ENCODE results near the gene FANCM.

DNA sequence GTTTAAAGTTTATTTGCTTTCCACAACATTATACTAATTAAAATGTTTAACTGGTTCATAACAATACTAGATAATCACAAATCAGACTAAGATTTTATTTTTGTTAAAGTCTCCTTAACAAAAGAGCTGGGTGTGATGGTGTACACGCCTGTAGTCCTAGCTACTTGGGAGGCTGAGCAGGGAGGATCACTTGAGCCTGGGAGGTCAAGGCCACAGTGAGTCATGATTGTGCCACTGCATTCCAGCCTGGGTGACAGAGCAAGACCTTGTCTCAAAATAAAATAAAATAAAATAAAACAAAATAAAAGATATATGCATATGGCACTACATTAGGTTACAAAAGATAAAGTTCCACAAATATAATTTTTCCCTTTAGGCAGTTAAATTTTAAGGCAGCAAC is 111.7 kb downstream of the FANCM start:
- TF ChIP-seq FOS (IDR thresholded peaks at IDR 0.05; ENCODE audit: borderline replicate concordance, insufficient read depth, low read length) (no peak), POLR2A (IDR thresholded peaks at IDR 0.05; ENCODE audit: low read depth, low read length) (no peak), POLR2AphosphoS5 (IDR thresholded peaks at IDR 0.05; ENCODE audit: insufficient read depth, low read depth, low read length) (no peak), EZH2 (IDR thresholded peaks at IDR 0.05; ENCODE audit: borderline replicate concordance, low read depth, low read length, severe bottlenecking) (no peak)
- TF ChIP-seq, protein P1, sequence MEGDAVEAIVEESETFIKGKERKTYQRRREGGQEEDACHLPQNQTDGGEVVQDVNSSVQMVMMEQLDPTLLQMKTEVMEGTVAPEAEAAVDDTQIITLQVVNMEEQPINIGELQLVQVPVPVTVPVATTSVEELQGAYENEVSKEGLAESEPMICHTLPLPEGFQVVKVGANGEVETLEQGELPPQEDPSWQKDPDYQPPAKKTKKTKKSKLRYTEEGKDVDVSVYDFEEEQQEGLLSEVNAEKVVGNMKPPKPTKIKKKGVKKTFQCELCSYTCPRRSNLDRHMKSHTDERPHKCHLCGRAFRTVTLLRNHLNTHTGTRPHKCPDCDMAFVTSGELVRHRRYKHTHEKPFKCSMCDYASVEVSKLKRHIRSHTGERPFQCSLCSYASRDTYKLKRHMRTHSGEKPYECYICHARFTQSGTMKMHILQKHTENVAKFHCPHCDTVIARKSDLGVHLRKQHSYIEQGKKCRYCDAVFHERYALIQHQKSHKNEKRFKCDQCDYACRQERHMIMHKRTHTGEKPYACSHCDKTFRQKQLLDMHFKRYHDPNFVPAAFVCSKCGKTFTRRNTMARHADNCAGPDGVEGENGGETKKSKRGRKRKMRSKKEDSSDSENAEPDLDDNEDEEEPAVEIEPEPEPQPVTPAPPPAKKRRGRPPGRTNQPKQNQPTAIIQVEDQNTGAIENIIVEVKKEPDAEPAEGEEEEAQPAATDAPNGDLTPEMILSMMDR (IDR thresholded peaks at IDR 0.05; ENCODE audit: extremely low read depth in 1 of 2, insufficient read depth in 1 of 2, low read depth in 1 of 2, low read length in 2 of 2) = no peak
- TF ChIP-seq, protein P2, sequence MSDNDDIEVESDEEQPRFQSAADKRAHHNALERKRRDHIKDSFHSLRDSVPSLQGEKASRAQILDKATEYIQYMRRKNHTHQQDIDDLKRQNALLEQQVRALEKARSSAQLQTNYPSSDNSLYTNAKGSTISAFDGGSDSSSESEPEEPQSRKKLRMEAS (IDR thresholded peaks at IDR 0.05; ENCODE audit: insufficient read depth, insufficient read length) = no peak
